NCI-H2196 (cell line): ENCODE data around the gene SELENON.

Experiments
- DNase-seq: peaks from one replicate; lab custom pipeline; 2025; ENCODE audit not compliant: unreplicated experiment; lab: John Stamatoyannopoulos, UW

The SELENON gene

GRCh38 chr1:25861316-25862286 lies 61.6 kb downstream of the SELENON start:
- no peak for DNase-seq

DNA sequence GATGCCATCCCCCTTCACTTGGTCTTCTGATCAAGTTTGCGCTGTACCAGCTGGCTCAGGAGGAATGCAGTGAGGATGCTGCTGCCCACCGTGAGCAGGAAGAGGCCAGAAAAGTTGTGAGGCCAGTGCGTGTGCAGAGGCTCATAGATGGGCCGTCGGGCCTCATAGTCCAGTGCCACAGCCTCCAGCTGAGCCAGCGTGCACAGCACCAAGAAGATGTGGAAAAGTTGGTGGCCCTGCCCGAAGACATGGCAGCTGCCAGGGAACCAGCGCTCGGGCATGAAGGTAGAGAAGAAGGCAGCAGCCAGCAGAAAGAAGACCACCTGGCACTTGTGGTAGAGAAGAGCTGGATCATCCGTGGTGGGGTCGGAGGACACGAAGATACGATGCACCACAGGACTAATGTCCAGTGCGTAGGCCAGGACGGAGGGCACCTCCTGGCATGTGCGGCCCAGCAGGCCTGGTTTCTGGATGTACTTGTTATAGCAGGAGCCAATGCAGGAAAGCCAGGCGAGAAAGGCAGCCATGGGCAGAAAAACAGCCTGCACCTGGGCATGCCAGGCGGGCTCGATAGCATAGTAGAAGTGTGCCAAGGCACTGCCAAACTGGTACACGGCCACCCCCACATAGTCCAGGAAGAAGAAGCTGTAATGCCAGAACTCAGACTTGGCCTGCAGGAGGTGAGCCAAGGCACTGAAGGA lies 62.9 kb downstream of the SELENON start:
- no peak for DNase-seq

GRCh38 chr1:25863486-25864262 lies 63.7 kb downstream of the SELENON start:
- no peak for DNase-seq

DNA sequence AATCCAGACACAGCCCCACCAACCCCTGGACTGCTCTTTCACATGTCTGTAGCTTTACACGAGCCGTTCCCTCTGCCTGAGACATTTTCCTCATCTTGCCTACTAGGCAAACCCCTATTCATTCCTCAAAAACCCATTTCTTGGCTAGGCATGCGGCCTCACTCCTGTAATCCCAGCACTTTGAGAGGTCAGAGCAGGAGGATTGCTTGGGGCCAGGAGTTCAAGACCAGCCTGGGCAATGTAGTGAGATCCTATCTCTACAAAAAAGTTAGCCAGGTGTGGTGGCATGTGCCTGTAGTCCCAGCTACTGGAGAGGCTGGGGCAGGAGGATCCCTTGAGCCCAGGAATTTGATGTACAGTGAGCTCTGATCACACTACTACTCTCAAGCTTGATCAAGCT lies 64.4 kb downstream of the SELENON start:
- DNase-seq = no peak

- DNase-seq = no peak
These were observed 66.3 kb downstream of the SELENON start for GRCh38 chr1:25866288-25866687.

GRCh38 chr1:25867210-25867991 lies 67.4 kb downstream of the SELENON start:
- no peak for DNase-seq
